HTR-8/SVneo (cell line): ENCODE results near the gene TERT.
A peak's percentile ranks its signal among the peaks of the same experiment; 100 is the strongest.

ENCODE experiments used
- DNase-seq: peaks from one replicate; pipeline ENCODE4 v3.0.0; 2011; ENCODE audit warnings: low spot score, mixed read lengths; ENCODE audit not compliant: insufficient read length
- FAIRE-seq: peaks from 2 replicates; lab custom pipeline; 2011; peaks lifted over from hg19 to GRCh38; lab: Jason Lieb, UNC

TERT gene

DNA sequence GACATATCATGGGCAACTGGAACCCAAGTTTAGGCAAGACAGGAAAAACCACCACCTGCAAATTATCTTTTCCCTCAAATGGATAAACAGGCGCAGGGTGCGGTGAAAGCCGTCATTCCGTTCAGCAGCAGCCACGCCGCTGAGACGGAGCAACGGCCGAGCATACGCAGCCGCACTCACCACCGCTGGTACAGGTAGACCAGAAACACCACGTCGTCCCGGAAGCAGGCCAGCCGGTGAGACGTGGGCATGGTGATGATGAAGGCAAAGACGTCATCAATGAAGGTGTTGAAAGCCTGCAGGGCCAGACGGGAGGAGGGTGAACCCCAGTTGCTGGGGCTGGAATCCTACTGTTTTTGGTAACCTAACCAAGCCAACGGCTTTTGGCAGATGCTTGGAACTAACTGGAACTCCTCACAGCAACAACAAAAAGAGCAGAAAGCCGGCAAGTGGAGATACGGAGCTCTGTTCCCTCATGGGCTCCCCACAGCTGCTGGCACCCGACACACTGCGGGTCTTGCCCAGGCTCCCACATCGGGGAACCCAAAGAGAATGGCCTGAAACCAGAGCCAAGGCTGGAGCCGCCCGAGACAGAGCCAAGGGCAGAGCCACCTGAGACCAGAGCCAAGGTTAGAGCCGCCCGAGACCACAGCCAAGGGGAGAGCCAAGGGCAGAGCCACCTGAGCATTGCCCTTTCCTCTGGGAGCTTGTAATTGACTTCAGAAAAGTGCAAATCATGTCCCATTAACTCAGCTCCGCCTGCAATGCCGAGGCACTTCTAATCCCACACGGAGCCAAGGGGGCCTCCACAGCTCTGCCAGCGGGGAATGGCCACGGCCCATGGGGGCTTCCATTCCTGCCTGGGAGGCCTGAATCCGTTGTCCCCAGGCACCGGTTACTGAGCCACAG is 25.8 kb upstream of the TERT start:
- no peak for FAIRE-seq
- DNase-seq: no peak

DNA sequence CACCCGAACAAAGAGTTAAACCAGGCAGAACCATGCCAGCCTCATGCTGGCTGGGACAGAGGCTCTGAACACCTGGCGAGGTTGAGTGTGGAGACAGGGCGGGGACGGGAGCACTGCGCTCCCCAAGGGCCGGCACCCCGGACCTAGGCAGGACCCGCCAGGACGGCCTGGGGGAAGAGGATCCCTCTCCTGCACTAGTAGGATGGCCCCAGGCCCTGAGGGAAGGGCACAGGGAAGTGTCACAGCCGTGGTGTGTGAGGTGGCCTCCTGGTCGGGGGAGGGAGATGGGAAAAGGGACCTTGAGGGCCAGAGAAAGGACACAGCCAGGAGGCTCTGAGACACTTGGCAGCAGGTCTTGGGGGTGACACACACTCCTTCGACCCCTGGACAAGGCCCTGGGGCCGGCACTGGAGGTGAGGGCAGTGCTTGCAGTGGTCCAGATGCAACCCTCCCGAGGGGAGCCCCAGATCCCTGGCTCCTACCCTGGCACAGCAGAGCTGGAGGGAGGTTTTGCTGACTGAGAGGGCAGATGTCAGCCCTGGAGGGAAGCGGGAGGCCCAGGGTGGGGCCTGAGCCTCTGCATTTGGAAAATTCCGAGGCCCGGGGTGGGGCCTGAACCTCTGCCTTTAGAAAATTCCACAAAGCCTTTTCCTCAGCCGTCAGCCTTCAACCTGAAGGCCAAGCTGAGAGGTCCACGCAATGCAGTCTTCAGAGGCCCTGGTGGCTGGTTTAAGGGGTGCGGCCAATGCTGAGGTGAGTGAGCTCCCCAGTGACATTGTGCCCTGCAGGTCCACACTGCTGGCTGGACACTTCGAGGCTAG is 24.8 kb upstream of the TERT start:
- FAIRE-seq (no peak), DNase-seq (no peak)

GRCh38 chr5:1318659-1319251 is 23.9 kb upstream of the TERT start:
- DNase-seq (no peak), FAIRE-seq (no peak)

- DNase-seq (no peak), FAIRE-seq (no peak)
These were observed 23.2 kb upstream of the TERT start for GRCh38 chr5:1317921-1318565.

DNA sequence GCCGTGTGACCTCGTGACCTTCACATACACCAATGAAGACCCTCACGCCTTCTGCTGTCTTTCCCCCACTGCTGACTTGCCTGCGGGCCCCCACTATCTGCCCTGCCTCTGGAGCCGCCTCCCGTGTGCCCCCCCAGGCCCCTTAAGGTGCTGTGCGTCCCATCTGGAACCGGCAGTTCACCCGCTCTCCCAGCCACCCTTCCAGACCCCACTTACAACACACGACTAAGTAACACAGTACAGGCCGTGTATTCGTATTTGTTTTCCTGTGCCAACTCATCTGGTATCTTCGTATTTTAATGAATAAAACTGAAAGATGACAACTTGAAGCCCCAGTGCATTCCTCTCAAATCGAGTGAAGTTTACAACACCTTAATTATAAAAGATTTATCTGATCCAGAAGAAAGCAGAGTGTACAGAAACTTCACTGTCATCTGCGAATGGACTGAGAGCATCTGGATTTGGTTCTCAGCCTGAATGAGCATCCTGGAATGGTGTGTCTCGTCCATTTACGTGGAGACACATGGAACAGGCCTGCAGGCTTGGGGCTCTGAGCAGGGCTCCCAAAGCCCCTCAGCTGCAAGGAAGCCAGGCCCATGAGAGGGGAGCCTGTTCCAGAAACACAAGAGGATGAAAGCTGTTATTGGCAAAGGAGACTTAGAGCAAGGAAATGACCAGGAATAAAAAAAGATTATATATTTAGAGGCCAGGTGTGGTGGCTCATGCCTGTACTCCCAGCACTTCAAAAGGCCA is 21.9 kb upstream of the TERT start:
- no peak for DNase-seq
- FAIRE-seq: no peak

- DNase-seq (no peak), FAIRE-seq (no peak)
These were observed 21.1 kb upstream of the TERT start for GRCh38 chr5:1315709-1316587.

- FAIRE-seq: no peak
- DNase-seq: no peak
These were observed 20.3 kb upstream of the TERT start for GRCh38 chr5:1315018-1315708.

GRCh38 chr5:1314564-1314982 is 19.7 kb upstream of the TERT start:
- no peak for FAIRE-seq
- no peak for DNase-seq

DNA sequence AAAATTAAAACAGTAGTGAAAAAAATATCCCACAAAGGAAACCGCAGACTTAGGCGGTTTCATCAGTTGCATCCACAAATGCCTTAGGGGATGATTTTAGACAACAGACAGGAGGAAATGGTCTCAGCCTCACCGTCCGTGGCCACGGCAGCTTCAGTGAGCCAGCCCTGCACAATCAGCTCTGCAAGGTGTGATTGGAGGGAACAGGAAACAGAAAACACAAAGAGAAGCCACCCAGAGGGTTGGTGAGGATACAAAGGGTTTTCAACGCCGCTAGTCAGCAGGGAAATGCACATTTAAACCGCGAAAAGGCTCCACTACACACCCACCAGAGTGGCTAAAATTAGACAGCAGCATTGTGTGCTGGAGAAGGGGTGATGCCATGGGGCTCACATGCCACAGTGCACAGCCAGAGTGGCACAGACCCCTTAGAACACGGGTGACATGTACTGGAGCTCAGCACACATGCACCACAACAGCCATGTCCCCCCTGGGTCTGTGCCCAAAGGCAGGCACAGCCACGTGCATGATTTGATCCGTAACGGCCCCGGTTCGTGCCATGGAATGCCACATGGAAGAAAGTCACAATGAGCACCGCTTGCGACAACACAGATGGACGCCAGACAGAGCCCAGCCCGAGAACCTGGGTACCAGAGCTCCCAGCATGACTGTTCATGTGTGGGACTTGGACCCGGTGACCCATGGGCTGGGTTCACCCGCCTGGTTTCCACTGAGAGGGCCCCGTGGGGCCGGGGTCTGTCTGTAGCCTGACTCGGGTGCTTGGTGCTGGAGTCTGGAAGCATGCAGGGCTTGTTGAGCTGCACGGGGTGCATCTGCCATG is 18.3 kb upstream of the TERT start:
- FAIRE-seq (no peak), DNase-seq (no peak)

- DNase-seq: no peak
- peak; percentile 77 for FAIRE-seq
These were observed 17.3 kb upstream of the TERT start for GRCh38 chr5:1312206-1312605.

DNA sequence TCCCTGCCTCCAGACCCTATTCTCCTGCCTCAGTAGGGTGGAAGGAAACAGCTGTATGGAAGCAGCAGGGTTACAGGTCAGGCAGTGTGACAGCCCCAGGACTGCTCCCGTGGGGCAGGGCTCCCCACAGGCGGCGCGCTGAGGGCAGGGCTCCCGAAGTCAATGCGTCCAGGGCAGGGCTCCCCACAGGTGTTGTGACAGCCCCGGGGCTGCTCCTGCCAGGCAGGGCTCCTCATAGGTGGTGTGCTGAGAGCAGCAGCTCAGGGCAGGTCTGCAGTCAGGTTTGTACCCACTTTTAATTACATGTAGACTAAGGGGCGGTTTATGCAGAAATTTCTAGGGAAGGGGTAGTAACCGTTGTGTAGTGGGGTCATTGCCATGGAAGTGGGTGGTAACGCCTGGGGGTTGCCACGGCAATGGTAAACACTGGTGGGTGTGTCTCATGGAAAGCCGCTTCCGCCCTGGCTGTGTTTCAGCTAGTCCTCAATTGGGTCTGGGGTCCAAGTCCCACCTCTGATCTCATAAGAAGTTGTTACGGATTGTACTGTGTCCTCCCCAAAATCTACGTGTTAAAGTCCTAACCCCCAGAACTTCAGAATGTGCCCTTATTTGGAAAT is 16.7 kb upstream of the TERT start:
- DNase-seq: no peak
- FAIRE-seq: no peak

GRCh38 chr5:1310118-1310517 is 15.2 kb upstream of the TERT start:
- no peak for DNase-seq
- FAIRE-seq: no peak

- peak; percentile 9 for FAIRE-seq
- no peak for DNase-seq
These were observed 9.2 kb upstream of the TERT start for GRCh38 chr5:1304033-1304432.

DNA sequence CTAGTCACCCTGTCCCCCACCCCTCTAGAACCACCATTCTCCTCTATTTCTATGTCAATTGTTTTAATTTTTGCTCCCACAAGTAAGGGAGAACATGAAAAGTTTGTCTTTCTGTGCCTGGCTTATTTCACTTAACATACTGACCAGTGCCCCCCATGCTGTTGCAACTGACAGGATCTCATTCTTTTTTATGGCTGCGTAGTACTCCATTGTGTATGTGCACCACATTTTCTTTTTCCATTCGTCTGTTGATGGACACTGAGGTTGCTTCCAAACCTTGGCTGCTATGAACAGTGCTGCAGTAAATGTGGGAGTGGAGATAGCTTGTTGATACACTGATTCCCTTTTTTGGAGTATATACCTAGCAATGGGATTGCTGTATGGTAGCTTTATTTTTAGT is 7.4 kb upstream of the TERT start:
- FAIRE-seq (peak; percentile 69), DNase-seq (no peak)

- FAIRE-seq (no peak), DNase-seq (no peak)
These were observed 5.8 kb upstream of the TERT start for GRCh38 chr5:1300581-1301083.

DNA sequence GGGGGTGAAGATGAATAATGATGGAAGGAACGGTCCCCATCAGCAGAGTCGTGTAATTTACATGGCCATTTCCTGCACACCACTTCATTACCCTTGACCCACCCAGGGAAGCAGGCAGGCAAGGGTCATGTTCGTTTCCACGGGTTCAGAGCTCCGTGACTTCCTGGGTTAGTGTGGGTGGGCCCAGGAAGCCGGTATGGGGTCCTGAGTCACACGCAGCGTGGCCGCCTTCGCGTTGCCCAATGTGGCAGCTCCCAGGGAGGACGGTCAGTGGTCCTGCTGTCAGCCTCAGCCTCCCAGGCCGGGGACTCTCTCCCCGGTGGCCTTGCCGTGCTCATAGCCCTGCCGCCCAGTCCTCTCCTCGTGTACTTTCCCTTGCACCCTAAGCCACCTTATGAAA is 5.1 kb upstream of the TERT start:
- FAIRE-seq (no peak), DNase-seq (no peak)

DNA sequence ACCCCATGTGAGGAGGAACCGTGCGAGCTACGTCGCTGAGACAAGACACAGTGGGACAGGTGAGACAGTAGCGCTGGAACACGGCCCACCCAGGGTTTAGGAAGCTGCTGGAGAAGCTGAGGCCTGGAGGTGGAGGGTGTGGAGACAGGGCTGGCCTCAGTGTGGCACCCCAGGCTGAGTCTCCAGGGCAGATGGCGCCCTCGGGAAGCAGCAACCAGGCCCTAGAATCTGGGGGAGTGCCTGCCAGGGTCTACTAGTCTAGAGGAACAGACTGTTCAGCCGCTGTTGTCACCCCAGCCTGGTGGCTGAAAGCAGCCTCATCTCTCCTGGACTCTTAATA is 4.6 kb upstream of the TERT start:
- no peak for DNase-seq
- no peak for FAIRE-seq
